Left lung (tissue), 10 donors: ENCODE results near the gene LBR. TPM values are rescaled to one million over a fixed set of nuclear protein-coding genes. Genes with fewer than 3 reads are reported as not detected.

Source experiments
- ATAC-seq: fragments of 200-7000 bp; cut with Tn5 transposase; one replicate; pipeline ENCODE4 v1.9.1; 2020; ENCODE audit warnings: moderate library complexity
- DNase-seq, 4 donors: peaks; one replicate each; pipeline ENCODE4 v3.0.0-alpha.2; 2013 to 2020
- H3K27ac ChIP-seq, 2 donors: fragments of 200-600 bp; sonication (generic) in 1 of 2; one replicate each; pipeline versions ENCODE4 v1.5.0 to v1.8.0; 2020 to 2021
- H3K27me3 ChIP-seq, 2 donors: fragments of 200-600 bp; sonication (generic) in 1 of 2; one replicate each; pipeline versions ENCODE4 v1.5.0 to v1.8.0; 2020 to 2021
- H3K36me3 ChIP-seq, 2 donors: fragments of 200-600 bp; sonication (generic) in 1 of 2; one replicate each; pipeline versions ENCODE4 v1.5.0 to v1.8.0; 2020 to 2021
- H3K4me1 ChIP-seq, 2 donors: fragments of 200-600 bp; one replicate each; pipeline ENCODE4 v1.8.0; 2021
- H3K4me3 ChIP-seq, 2 donors: fragments of 200-600 bp; sonication (generic) in 1 of 2; one replicate each; pipeline versions ENCODE4 v1.5.0 to v1.8.0; 2020 to 2021; ENCODE audit warnings: mild to moderate bottlenecking in 1 of 2
- H3K9me3 ChIP-seq, 2 donors: fragments of 200-600 bp; sonication (generic) in 1 of 2; one replicate each; pipeline versions ENCODE4 v1.5.0 to v1.8.0; 2020 to 2021
- CTCF ChIP-seq, 2 donors: fragments of 200-600 bp; sonication (generic) in 1 of 2; IDR thresholded peaks; one replicate each; pipeline versions ENCODE4 v1.5.0 to v1.8.0; 2021; ENCODE audit warnings: antibody characterized with exemption in 2 of 2
- intact Hi-C, 2 donors: fragments of 100-400 bp; cut with DNase I; formaldehyde crosslinking; loops; one replicate each; pipeline versions ENCODE4 v1.11.2 to v1.14.2; 2022
- polyA plus RNA-seq, 6 donors: library from polyadenylated mRNA; unstranded; fragments of 120-200 nt; gene quantifications; one replicate each; pipeline ENCODE4 v1.2.1, GENCODE V29; 2013; ENCODE audit not compliant: insufficient read length in 6 of 6
- total RNA-seq, 2 donors: library from RNA; stranded (reverse); fragmentation: NEBNext Ultra II Directional; extraction: Animal tissue kit (Norgen Biotek cat#: 25700); gene quantifications; one replicate each; pipeline ENCODE4 v1.2.1, GENCODE V29; 2021
- donor health status: DM: no; HTN: yes; CAD: no.
- donor health status: DM: no; HTN: no; CAD: no.

The LBR gene
- total and polyA plus RNA-seq, 8 donors, result 42.4 to 109 (median 89.5) TPM

GRCh38 chr1:225366018-225366417, 61.8 kb downstream of the LBR start:
- Histone ChIP-seq H3K27ac (no peak overlapping the region), H3K9me3 (no peaks in the 10 kb centered on the region), H3K4me1 (no peaks in the 10 kb centered on the region), H3K27me3 (no peaks in the 10 kb centered on the region), H3K36me3 (no peaks in the 10 kb centered on the region), H3K4me3 (no peak overlapping the region)
- no peak for DNase-seq
- no peak for TF ChIP-seq CTCF (IDR thresholded peaks at IDR 0.05)
- no peak for ATAC-seq
- intact Hi-C loops, result no loop called here

- Histone ChIP-seq H3K36me3 (no peaks in the 10 kb centered on the region), H3K4me3 (no peak overlapping the region), H3K27ac (no peak overlapping the region), H3K27me3 (no peaks in the 10 kb centered on the region), H3K9me3 (no peaks in the 10 kb centered on the region), H3K4me1 (no peaks in the 10 kb centered on the region)
- DNase-seq (no peak), ATAC-seq (no peak)
- TF ChIP-seq CTCF (IDR thresholded peaks at IDR 0.05), result no peak
- intact Hi-C loops, result no loop called here
These were observed 63.4 kb downstream of the LBR start for GRCh38 chr1:225364439-225364838.

GRCh38 chr1:225362805-225363204, 65.0 kb downstream of the LBR start:
- intact Hi-C loops, result no loop called here
- no peak for ATAC-seq
- Histone ChIP-seq H3K4me3 (no peak overlapping the region), H3K27ac (no peak overlapping the region), H3K9me3 (no peaks in the 10 kb centered on the region), H3K27me3 (no peaks in the 10 kb centered on the region), H3K4me1 (no peaks in the 10 kb centered on the region), H3K36me3 (no peaks in the 10 kb centered on the region)
- no peak for TF ChIP-seq CTCF (IDR thresholded peaks at IDR 0.05)
- no peak for DNase-seq

- Histone ChIP-seq H3K9me3 (no peaks in the 10 kb centered on the region), H3K27ac (no peak overlapping the region), H3K27me3 (no peaks in the 10 kb centered on the region), H3K4me3 (no peak overlapping the region), H3K36me3 (no peaks in the 10 kb centered on the region), H3K4me1 (no peaks in the 10 kb centered on the region)
- no peak for ATAC-seq
- no peak for DNase-seq
- intact Hi-C loops, result no loop called here
- TF ChIP-seq CTCF (IDR thresholded peaks at IDR 0.05), result no peak
These were observed 66.7 kb downstream of the LBR start for GRCh38 chr1:225361176-225361575.

GRCh38 chr1:225360119-225360518, 67.7 kb downstream of the LBR start:
- DNase-seq (no peak), ATAC-seq (no peak)
- H3K4me3 ChIP-seq, result no peak overlapping the region
- no peak overlapping the region for H3K27ac ChIP-seq
- no peaks in the 10 kb centered on the region for H3K27me3 ChIP-seq
- no peak for TF ChIP-seq CTCF (IDR thresholded peaks at IDR 0.05)
- H3K9me3 ChIP-seq, result no peaks in the 10 kb centered on the region
- no peaks in the 10 kb centered on the region for H3K36me3 ChIP-seq
- intact Hi-C loops, result no loop called here
- no peaks in the 10 kb centered on the region for H3K4me1 ChIP-seq
